DMS79 treated with DMSO at 0.1 percent for 48 hours (cell line): ENCODE data around the gene TUB.

Experiments used
- DNase-seq: peaks from one replicate; lab custom pipeline; 2025; lab: John Stamatoyannopoulos, UW

TUB gene

GRCh38 chr11:8108421-8108820 lies 27.4 kb downstream of the TUB start:
- DNase-seq = no peak

GRCh38 chr11:8109675-8110074 lies 28.7 kb downstream of the TUB start:
- no peak for DNase-seq

GRCh38 chr11:8110396-8110795 lies 29.4 kb downstream of the TUB start:
- DNase-seq = peak; percentile 75

GRCh38 chr11:8111636-8112035 lies 30.6 kb downstream of the TUB start:
- no peak for DNase-seq

DNA sequence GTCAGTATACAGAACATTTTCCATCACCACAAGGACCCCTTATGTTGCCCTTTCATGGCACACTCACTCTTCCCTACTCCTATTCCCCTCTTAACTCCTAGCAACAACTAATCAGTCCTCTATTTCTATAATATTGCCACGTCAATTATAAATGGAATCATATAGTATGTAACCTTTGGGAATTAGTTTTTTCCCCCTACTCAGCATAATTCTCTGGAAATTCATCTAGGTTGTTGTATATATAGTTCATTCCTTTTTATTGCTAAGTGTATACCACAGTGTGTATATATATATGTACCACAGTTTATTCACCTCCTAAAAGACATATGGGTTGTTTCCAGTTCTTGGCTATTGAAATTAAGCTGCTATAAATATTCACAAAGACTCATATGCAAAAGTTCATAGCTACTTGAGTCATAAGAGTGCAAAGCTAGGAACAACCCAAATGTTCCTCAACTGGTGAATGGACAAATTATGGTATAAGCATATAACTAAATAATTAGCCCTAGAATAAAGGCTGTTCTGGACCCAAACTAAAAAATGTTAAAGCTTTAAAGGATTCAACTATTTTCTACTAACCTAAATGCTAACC lies 41.3 kb downstream of the TUB start:
- DNase-seq = no peak

GRCh38 chr11:8126649-8127289 lies 45.8 kb downstream of the TUB start:
- peak; percentile 20 for DNase-seq

DNA sequence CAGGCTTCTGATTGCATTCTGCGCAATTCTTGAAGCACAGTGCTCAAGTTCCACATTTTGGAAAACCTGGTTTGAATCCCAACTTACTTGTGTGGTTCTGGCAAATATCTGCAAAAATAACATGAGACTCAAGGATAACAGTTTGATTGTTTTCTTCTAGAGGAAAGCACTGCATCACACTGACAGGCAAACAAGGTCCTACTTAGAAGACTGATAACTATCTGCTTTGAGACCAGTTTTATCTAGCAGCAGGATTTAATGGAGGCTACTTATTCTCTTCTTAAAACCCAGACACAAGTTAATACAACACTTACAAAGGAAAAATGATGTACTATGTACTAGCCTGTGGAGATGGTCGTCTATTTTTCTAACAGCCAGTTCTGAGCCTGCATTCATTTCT lies 46.4 kb downstream of the TUB start:
- no peak for DNase-seq

DNA sequence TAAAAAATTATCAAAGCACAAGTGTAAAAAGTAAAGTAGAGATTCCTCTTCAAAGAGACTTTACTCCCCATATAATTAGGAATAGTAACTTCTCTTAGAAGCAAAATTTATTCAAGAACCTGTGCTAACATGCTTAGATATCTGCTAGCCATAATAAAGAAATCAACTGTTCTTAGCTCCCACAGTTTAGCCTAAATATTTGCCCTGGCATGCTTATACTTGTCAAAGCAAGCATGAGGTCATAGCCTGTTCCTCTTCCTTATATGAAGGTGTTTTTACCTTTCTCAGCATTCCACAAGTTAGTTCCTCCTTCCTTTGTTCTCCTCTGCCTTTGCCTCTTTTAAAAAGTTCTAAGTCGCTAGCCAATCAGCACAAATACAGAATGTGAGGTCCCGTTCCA lies 57.5 kb downstream of the TUB start:
- DNase-seq = no peak

GRCh38 chr11:8149726-8150125 lies 68.7 kb downstream of the TUB start:
- no peak for DNase-seq
